Transverse colon (tissue), 4 donors: ENCODE measurements around the gene CFAP410.

Experiments
- EP300 ChIP-seq: sonication (generic); formaldehyde crosslinking; IDR thresholded peaks from one replicate; pipeline ENCODE4 v1.6.1; 2017; ENCODE audit warnings: antibody characterized with exemption, low read depth
- POLR2A ChIP-seq: fragments of 450-650 bp; IDR thresholded peaks from one replicate; pipeline ENCODE4 v1.6.1; 2016; ENCODE audit warnings: antibody characterized with exemption, mild to moderate bottlenecking, moderate library complexity
- POLR2AphosphoS5 ChIP-seq, 3 donors: sonication (generic); formaldehyde crosslinking; IDR thresholded peaks; one replicate each; pipeline ENCODE4 v1.6.1; 2016; ENCODE audit warnings: antibody characterized with exemption in 3 of 3
- TF ChIP-seq, protein P1 (sequence below), 5 experiments: fragments of 200-600 bp in 3 of 5; fragments of 450-650 bp in 2 of 5; sonication (generic) in 3 of 5; IDR thresholded peaks; 1 replicate in 2 of 5; 2 replicates in 3 of 5; pipeline ENCODE4 v1.5.1; 2016 to 2017; ENCODE audit warnings: antibody characterized with exemption in 5 of 5, inconsistent platforms in 3 of 5, mild to moderate bottlenecking in 2 of 5, moderate library complexity in 1 of 5

DNA sequence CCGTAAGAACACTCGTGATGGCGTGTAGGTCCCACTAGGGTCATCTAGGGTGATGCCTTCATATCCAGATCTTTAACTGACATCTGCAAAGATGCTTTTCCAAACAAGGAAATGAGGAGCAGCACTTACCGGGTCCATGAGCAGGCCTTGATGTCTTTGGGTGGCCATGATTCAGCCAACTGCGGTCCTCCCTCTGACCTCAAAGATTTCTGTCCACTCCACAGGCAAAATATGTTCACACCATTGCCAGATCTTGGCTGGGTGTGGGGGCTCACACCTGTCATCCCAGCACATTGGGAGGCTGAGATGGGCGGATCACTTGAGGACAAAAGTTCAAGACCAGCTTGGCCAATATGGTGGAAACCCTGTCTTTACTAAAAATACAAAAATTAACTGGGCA is 32.4 kb upstream of the CFAP410 start:
- TF ChIP-seq, protein P1, sequence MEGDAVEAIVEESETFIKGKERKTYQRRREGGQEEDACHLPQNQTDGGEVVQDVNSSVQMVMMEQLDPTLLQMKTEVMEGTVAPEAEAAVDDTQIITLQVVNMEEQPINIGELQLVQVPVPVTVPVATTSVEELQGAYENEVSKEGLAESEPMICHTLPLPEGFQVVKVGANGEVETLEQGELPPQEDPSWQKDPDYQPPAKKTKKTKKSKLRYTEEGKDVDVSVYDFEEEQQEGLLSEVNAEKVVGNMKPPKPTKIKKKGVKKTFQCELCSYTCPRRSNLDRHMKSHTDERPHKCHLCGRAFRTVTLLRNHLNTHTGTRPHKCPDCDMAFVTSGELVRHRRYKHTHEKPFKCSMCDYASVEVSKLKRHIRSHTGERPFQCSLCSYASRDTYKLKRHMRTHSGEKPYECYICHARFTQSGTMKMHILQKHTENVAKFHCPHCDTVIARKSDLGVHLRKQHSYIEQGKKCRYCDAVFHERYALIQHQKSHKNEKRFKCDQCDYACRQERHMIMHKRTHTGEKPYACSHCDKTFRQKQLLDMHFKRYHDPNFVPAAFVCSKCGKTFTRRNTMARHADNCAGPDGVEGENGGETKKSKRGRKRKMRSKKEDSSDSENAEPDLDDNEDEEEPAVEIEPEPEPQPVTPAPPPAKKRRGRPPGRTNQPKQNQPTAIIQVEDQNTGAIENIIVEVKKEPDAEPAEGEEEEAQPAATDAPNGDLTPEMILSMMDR (IDR thresholded peaks at IDR 0.05): no peak
- TF ChIP-seq POLR2A (no peak), EP300 (no peak), POLR2AphosphoS5 (IDR thresholded peaks at IDR 0.05) (no peak)
